Astrocyte (in vitro differentiated cells and primary cell): ENCODE measurements around the gene UGT1A3. TPM values are rescaled to one million over a fixed set of nuclear protein-coding genes. Genes with fewer than 3 reads are reported as not detected.

Experiments
- DNase-seq: peaks from one replicate; pipeline ENCODE4 v3.0.0-alpha.2; 2010; ENCODE audit warnings: low read depth
- FAIRE-seq: peaks from 2 replicates; lab custom pipeline; 2011; peaks lifted over from hg19 to GRCh38; lab: Jason Lieb, UNC
- H2AFZ ChIP-seq: 2 replicates; pipeline ENCODE4 v1.6.0; 2012; ENCODE audit warnings: low read depth, low read length, inconsistent platforms
- H3K27ac ChIP-seq: 2 replicates; pipeline ENCODE4 v1.5.1; 2011; ENCODE audit warnings: low read depth, low read length, inconsistent platforms
- H3K27me3 ChIP-seq: 2 replicates; pipeline ENCODE4 v1.6.0; 2011; ENCODE audit warnings: low read length, inconsistent platforms; ENCODE audit not compliant: insufficient read depth
- H3K36me3 ChIP-seq: 2 replicates; pipeline ENCODE4 v1.5.1; 2011; ENCODE audit warnings: low read length, inconsistent platforms; ENCODE audit not compliant: insufficient read depth
- H3K4me1 ChIP-seq: 2 replicates; pipeline ENCODE4 v1.5.1; 2011; ENCODE audit warnings: low read length, inconsistent platforms; ENCODE audit not compliant: insufficient read depth
- H3K4me2 ChIP-seq: 2 replicates; pipeline ENCODE4 v1.6.0; 2012; ENCODE audit warnings: low read length, inconsistent platforms
- H3K4me3 ChIP-seq: 2 replicates; pipeline ENCODE4 v1.5.1; 2011; ENCODE audit warnings: low read depth, mild to moderate bottlenecking, low read length, inconsistent platforms; ENCODE audit not compliant: insufficient read depth
- H3K79me2 ChIP-seq: 2 replicates; pipeline ENCODE4 v1.6.0; 2012; ENCODE audit warnings: mild to moderate bottlenecking, low read length, inconsistent platforms; ENCODE audit not compliant: insufficient read depth
- H3K9ac ChIP-seq: 2 replicates; pipeline ENCODE4 v1.6.0; 2012; ENCODE audit warnings: mild to moderate bottlenecking, low read length, inconsistent platforms
- H3K9me3 ChIP-seq: 2 replicates; pipeline ENCODE4 v1.5.1; 2012; ENCODE audit warnings: low read depth, mild to moderate bottlenecking, low read length, inconsistent platforms; ENCODE audit not compliant: insufficient read depth
- H4K20me1 ChIP-seq: 2 replicates; pipeline ENCODE4 v1.6.0; 2012; ENCODE audit warnings: low read length, inconsistent platforms; ENCODE audit not compliant: insufficient read depth
- H3K27ac Mint-ChIP-seq: one replicate; pipeline ENCODE4 v1.8.0; 2021; ENCODE audit warnings: mild to moderate bottlenecking, mixed read lengths; ENCODE audit not compliant: unreplicated experiment
- H3K27me3 Mint-ChIP-seq: one replicate; pipeline ENCODE4 v1.8.0; 2021; ENCODE audit warnings: low read depth, mixed read lengths; ENCODE audit not compliant: unreplicated experiment
- H3K36me3 Mint-ChIP-seq: one replicate; pipeline ENCODE4 v1.8.0; 2021; ENCODE audit warnings: low read depth, mixed read lengths; ENCODE audit not compliant: unreplicated experiment
- H3K4me1 Mint-ChIP-seq: one replicate; pipeline ENCODE4 v1.8.0; 2021; ENCODE audit warnings: low read depth, mixed read lengths; ENCODE audit not compliant: unreplicated experiment
- H3K4me3 Mint-ChIP-seq: one replicate; pipeline ENCODE4 v1.8.0; 2021; ENCODE audit warnings: mild to moderate bottlenecking, moderate library complexity, mixed read lengths; ENCODE audit not compliant: unreplicated experiment
- H3K9me3 Mint-ChIP-seq: one replicate; pipeline ENCODE4 v1.8.0; 2021; ENCODE audit warnings: mild to moderate bottlenecking, mixed read lengths; ENCODE audit not compliant: unreplicated experiment
- CTCF ChIP-seq: IDR thresholded peaks from 2 replicates; pipeline ENCODE4 v1.5.1; 2011; ENCODE audit warnings: low read depth, mild to moderate bottlenecking, inconsistent platforms, low read length, moderate library complexity; ENCODE audit not compliant: insufficient read depth
- EZH2 ChIP-seq: IDR thresholded peaks from 2 replicates; pipeline ENCODE4 v1.6.1; 2012; ENCODE audit warnings: mild to moderate bottlenecking, low read length, inconsistent platforms; ENCODE audit not compliant: insufficient read depth
- total RNA-seq: library from RNA; stranded (reverse); gene quantifications from 2 replicates; pipeline ENCODE4 v1.2.1, GENCODE V29; 2021

The UGT1A3 gene
- total RNA-seq, 1 donor from 2014 or later = not detected

GRCh38 chr2:233758849-233759248, 30.0 kb downstream of the UGT1A3 start:
- Histone ChIP-seq H3K4me3 (no peak overlapping the region), H3K79me2 (no peaks in the 10 kb centered on the region), H3K27me3 (peaks cover 3% of the 10 kb centered on the region), H3K9ac (no peak overlapping the region), H3K27ac (no peak overlapping the region), H3K4me1 (peaks cover 2% of the 10 kb centered on the region), H3K4me2 (no peak overlapping the region), H2AFZ (no peak overlapping the region), H3K36me3 (no peaks in the 10 kb centered on the region), H3K9me3 (no peaks in the 10 kb centered on the region), H4K20me1 (no peaks in the 10 kb centered on the region)
- FAIRE-seq (no peak), DNase-seq (peak; percentile 33)
- peaks cover 12% of the 10 kb centered on the region for H3K27me3 Mint-ChIP-seq
- TF ChIP-seq EZH2 (no peak), CTCF (no peak)
- H3K36me3 Mint-ChIP-seq = no peaks in the 10 kb centered on the region
- no peaks in the 10 kb centered on the region for H3K4me1 Mint-ChIP-seq
- H3K27ac Mint-ChIP-seq = no peak overlapping the region
- H3K9me3 Mint-ChIP-seq = no peaks in the 10 kb centered on the region
- no peak overlapping the region for H3K4me3 Mint-ChIP-seq

GRCh38 chr2:233760043-233760442, 31.2 kb downstream of the UGT1A3 start, which contains the start of gene UGT1A1:
Gene UGT1A1, plus strand, starts transcription at chr2:233760270. Its CDS starts 18 bp downstream, at chr2:233760288.
- Mint-ChIP-seq H3K4me3 (no peak within 1 kb of the TSS), H3K4me1 (peaks cover 6% of the 10 kb centered on the region), H3K27ac (no peak within 1 kb of the TSS), H3K36me3 (no peaks in the 10 kb centered on the region), H3K9me3 (no peaks in the 10 kb centered on the region), H3K27me3 (peaks cover 7% of the 10 kb centered on the region)
- no peak for DNase-seq
- Histone ChIP-seq H3K9me3 (no peaks in the 10 kb centered on the region), H3K27me3 (peaks cover 3% of the 10 kb centered on the region), H4K20me1 (no peaks in the 10 kb centered on the region), H3K27ac (no peak within 1 kb of the TSS), H3K79me2 (no peaks in the 10 kb centered on the region), H3K9ac (no peak within 1 kb of the TSS), H3K4me1 (peaks cover 12% of the 10 kb centered on the region), H3K36me3 (no peaks in the 10 kb centered on the region), H3K4me3 (no peak within 1 kb of the TSS), H3K4me2 (no peak within 1 kb of the TSS), H2AFZ (no peak within 1 kb of the TSS)
- no peak for FAIRE-seq
- TF ChIP-seq EZH2 (no peak), CTCF (no peak)

- Mint-ChIP-seq H3K27me3 (peaks cover 9% of the 10 kb centered on the region), H3K27ac (no peak overlapping the region), H3K9me3 (no peaks in the 10 kb centered on the region), H3K36me3 (no peaks in the 10 kb centered on the region), H3K4me3 (no peak overlapping the region), H3K4me1 (peaks cover 6% of the 10 kb centered on the region)
- H3K36me3 ChIP-seq = no peaks in the 10 kb centered on the region
- no peak overlapping the region for H3K27ac ChIP-seq
- H3K79me2 ChIP-seq = no peaks in the 10 kb centered on the region
- no peaks in the 10 kb centered on the region for H4K20me1 ChIP-seq
- TF ChIP-seq EZH2 = no peak
- no peak for TF ChIP-seq CTCF
- H3K4me3 ChIP-seq = no peak overlapping the region
- DNase-seq (peak; percentile 52), FAIRE-seq (no peak)
- H3K4me2 ChIP-seq = no peak overlapping the region
- no peak overlapping the region for H2AFZ ChIP-seq
- peaks cover 12% of the 10 kb centered on the region for H3K4me1 ChIP-seq
- peaks cover 3% of the 10 kb centered on the region for H3K27me3 ChIP-seq
- no peak overlapping the region for H3K9ac ChIP-seq
- no peaks in the 10 kb centered on the region for H3K9me3 ChIP-seq
These were observed 32.4 kb downstream of the UGT1A3 start for GRCh38 chr2:233761040-233761769.
